Upper lobe of right lung (tissue), 1 donor: ENCODE measurements around the gene ITPRIPL1. TPM values are rescaled to one million over a fixed set of nuclear protein-coding genes. Genes with fewer than 3 reads are reported as not detected.

Source experiments
- ATAC-seq: fragments of 200-7000 bp; cut with Tn5 transposase; one replicate; pipeline ENCODE4 v1.9.1; 2020; ENCODE audit warnings: mild to moderate bottlenecking, moderate library complexity
- DNase-seq: peaks from one replicate; pipeline ENCODE4 v3.0.0-alpha.2; 2020
- H3K27ac ChIP-seq: fragments of 200-600 bp; one replicate; pipeline ENCODE4 v1.8.0; 2022
- H3K27me3 ChIP-seq: fragments of 200-600 bp; one replicate; pipeline ENCODE4 v1.8.0; 2022; ENCODE audit warnings: mild to moderate bottlenecking
- H3K36me3 ChIP-seq: fragments of 200-600 bp; one replicate; pipeline ENCODE4 v1.8.0; 2022
- H3K4me1 ChIP-seq: fragments of 200-600 bp; one replicate; pipeline ENCODE4 v1.8.0; 2022
- H3K4me3 ChIP-seq: fragments of 200-600 bp; one replicate; pipeline ENCODE4 v1.8.0; 2022; ENCODE audit warnings: mild to moderate bottlenecking
- H3K9me3 ChIP-seq: fragments of 200-600 bp; one replicate; pipeline ENCODE4 v1.8.0; 2022
- CTCF ChIP-seq: fragments of 200-600 bp; IDR thresholded peaks from one replicate; pipeline ENCODE4 v1.8.0; 2022; ENCODE audit warnings: antibody characterized with exemption
- intact Hi-C: fragments of 100-400 bp; cut with DNase I; formaldehyde crosslinking; loops from one replicate; pipeline ENCODE4 v1.11.0; 2022
- total RNA-seq: library from RNA; stranded (reverse); fragmentation: NEBNext Ultra II Directional; extraction: Animal tissue kit (Norgen Biotek cat#: 25700); gene quantifications from one replicate; pipeline ENCODE4 v1.2.1, GENCODE V29; 2021
- donor health status: DM: no; HTN: yes; CAD: no; lungs with severe emphysema.

Gene ITPRIPL1
- total RNA-seq, 1 donor from 2014 or later = 1.3 TPM

DNA sequence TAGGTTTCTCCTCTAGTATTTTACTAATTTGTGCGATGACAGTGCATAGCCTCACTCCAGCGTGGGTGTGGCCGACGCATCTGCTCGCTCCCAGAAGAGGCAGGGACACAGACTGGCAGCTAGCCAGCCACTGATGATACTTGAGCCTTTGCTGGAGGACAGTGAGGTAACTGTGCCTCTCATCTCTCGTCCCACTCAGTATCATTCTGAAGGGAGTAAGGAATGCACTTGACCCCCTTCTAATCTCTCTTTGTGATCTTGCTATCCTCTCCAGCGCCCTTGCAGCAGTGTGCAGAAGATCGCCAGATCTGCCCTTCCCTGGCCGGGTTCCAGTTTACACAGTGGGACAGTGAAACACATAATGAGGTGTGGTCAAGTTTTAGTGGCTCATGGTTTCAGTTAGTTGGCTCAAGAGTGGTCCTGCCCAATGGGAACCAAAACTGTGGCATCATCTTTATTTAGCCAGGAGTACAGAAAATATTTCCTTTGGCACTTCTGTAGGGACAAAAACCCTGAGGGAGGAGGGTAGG is 28.0 kb downstream of the ITPRIPL1 start:
- DNase-seq (no peak), ATAC-seq (no peak)
- Histone ChIP-seq H3K4me3 (no peak overlapping the region), H3K4me1 (peaks cover 12% of the 10 kb centered on the region), H3K36me3 (no peaks in the 10 kb centered on the region), H3K9me3 (no peaks in the 10 kb centered on the region), H3K27me3 (no peaks in the 10 kb centered on the region), H3K27ac (peak overlapping the region; percentile 45)
- TF ChIP-seq CTCF = no peak
- intact Hi-C loops = no loop called here

GRCh38 chr2:96353606-96354101 is 28.5 kb downstream of the ITPRIPL1 start:
- no peak for DNase-seq
- H3K27me3 ChIP-seq = no peaks in the 10 kb centered on the region
- no peaks in the 10 kb centered on the region for H3K9me3 ChIP-seq
- no peaks in the 10 kb centered on the region for H3K36me3 ChIP-seq
- H3K4me3 ChIP-seq = no peak overlapping the region
- TF ChIP-seq CTCF = no peak
- peaks cover 12% of the 10 kb centered on the region for H3K4me1 ChIP-seq
- peak; percentile 50 for ATAC-seq
- intact Hi-C loops = no loop called here
- peak overlapping the region; percentile 45 for H3K27ac ChIP-seq

DNA sequence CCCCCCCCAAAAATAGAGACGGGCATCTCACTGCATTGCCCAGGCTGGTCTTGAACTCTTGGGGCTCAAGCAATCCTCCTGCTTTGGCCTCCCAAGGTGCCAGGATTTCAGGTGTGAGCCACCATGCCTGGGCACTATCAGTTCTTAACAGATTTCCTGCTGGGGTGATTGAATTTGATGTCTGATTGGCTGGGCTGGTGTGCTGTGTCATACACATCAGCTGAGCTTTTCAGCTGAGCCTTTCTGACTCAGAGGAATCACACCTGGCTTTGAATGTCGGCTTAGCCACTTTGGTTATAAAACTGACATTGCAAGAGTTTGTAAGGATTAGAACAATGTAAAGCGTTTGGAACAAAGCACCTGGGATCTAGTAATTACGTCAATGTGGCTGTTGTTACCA is 29.4 kb downstream of the ITPRIPL1 start:
- TF ChIP-seq CTCF = no peak
- H3K9me3 ChIP-seq = no peaks in the 10 kb centered on the region
- no peak for ATAC-seq
- H3K27me3 ChIP-seq = no peaks in the 10 kb centered on the region
- intact Hi-C loops = no loop called here
- DNase-seq = no peak
- no peak overlapping the region for H3K4me3 ChIP-seq
- H3K27ac ChIP-seq = no peak overlapping the region
- H3K4me1 ChIP-seq = peaks cover 12% of the 10 kb centered on the region
- no peaks in the 10 kb centered on the region for H3K36me3 ChIP-seq

DNA sequence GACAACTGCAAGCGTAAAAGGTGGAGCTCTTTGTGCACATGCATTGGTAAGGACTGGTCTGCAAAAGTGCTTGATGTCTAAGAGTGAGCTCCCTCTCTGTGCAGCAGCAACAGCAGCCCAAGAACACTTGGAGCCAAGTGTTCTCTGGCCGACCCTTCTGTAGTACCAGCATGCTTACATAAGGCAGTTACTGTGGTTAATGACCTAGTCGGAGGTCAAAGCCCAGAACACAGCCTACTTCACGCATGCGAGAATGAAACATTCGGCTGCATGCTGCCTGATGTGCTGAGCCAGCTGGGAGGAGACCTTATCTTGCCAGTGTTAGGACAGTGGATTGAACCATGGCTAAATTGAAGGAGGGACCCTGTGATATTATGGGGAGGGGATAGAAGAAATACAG is 31.8 kb downstream of the ITPRIPL1 start:
- Histone ChIP-seq H3K36me3 (no peaks in the 10 kb centered on the region), H3K4me1 (peaks cover 12% of the 10 kb centered on the region), H3K4me3 (no peak overlapping the region), H3K9me3 (no peaks in the 10 kb centered on the region), H3K27ac (no peak overlapping the region), H3K27me3 (no peaks in the 10 kb centered on the region)
- DNase-seq = no peak
- no peak for ATAC-seq
- no peak for TF ChIP-seq CTCF
- intact Hi-C loops = no loop called here

- Histone ChIP-seq H3K36me3 (no peaks in the 10 kb centered on the region), H3K4me3 (no peak overlapping the region), H3K4me1 (no peaks in the 10 kb centered on the region), H3K27ac (no peak overlapping the region), H3K27me3 (no peaks in the 10 kb centered on the region), H3K9me3 (no peaks in the 10 kb centered on the region)
- no peak for DNase-seq
- TF ChIP-seq CTCF = peak; percentile 27
- peak; percentile 76 for ATAC-seq
- intact Hi-C loops = no loop called here
These were observed 34.2 kb downstream of the ITPRIPL1 start for GRCh38 chr2:96359310-96359709.

- Histone ChIP-seq H3K4me3 (no peak overlapping the region), H3K9me3 (no peaks in the 10 kb centered on the region), H3K4me1 (no peaks in the 10 kb centered on the region), H3K36me3 (no peaks in the 10 kb centered on the region), H3K27me3 (no peaks in the 10 kb centered on the region), H3K27ac (no peak overlapping the region)
- DNase-seq (no peak), ATAC-seq (no peak)
- TF ChIP-seq CTCF = no peak
- intact Hi-C loops = no loop called here
These were observed 34.7 kb downstream of the ITPRIPL1 start for GRCh38 chr2:96359866-96360265.
